Thoracic aorta (tissue), 2 donors: ENCODE results near the gene EPHA1. TPM values are rescaled to one million over a fixed set of nuclear protein-coding genes. Genes with fewer than 3 reads are reported as not detected.

ENCODE experiments used
- ATAC-seq: fragments of 150-250 bp; one replicate; pipeline ENCODE4 v1.8.0; 2017; ENCODE audit warnings: low read depth; ENCODE audit not compliant: insufficient number of reproducible peaks, low FRiP score
- DNase-seq: peaks from one replicate; pipeline ENCODE4 v3.0.0-alpha.2; 2020; ENCODE audit warnings: low spot score
- H3K27ac ChIP-seq, 2 donors: fragments of 200-600 bp; sonication (generic); 1 replicate in 1 of 2; 2 replicates in 1 of 2; pipeline ENCODE4 v1.5.1; 2016; ENCODE audit warnings: mild to moderate bottlenecking in 2 of 2, moderate library complexity in 2 of 2
- H3K27me3 ChIP-seq: fragments of 200-600 bp; sonication (generic); replicated peaks from 2 replicates; pipeline ENCODE4 v1.6.0; 2016; ENCODE audit warnings: mild to moderate bottlenecking; ENCODE audit not compliant: insufficient read depth
- H3K36me3 ChIP-seq: fragments of 200-600 bp; sonication (generic); one replicate; pipeline ENCODE4 v1.5.1; 2016
- H3K4me1 ChIP-seq, 2 donors: fragments of 200-600 bp; sonication (generic); 1 replicate in 1 of 2; 2 replicates in 1 of 2; pipeline versions ENCODE4 v1.5.1 to v1.6.0; 2016; ENCODE audit warnings: low read depth in 2 of 2, mild to moderate bottlenecking in 1 of 2; ENCODE audit not compliant: control insufficient read depth in 1 of 2
- H3K4me3 ChIP-seq: fragments of 200-600 bp; sonication (generic); 2 replicates; pipeline ENCODE4 v1.5.1; 2016; ENCODE audit warnings: mild to moderate bottlenecking
- H3K9me3 ChIP-seq: fragments of 200-600 bp; sonication (generic); 2 replicates; pipeline ENCODE4 v1.5.1; 2016
- total RNA-seq, 2 donors: library from RNA; depleted of rRNA; stranded (reverse); fragments of >200 nt; gene quantifications; one replicate each; pipeline versions ENCODE4 v1.1.0 to v1.2.3, GENCODE V29; 2016
- TF ChIP-seq, protein P1 (sequence below): fragments of 200-600 bp; sonication (generic); IDR thresholded peaks from one replicate; pipeline ENCODE4 v1.5.1; 2019; ENCODE audit warnings: antibody characterized with exemption

Gene EPHA1
- total RNA-seq, 2 donors from 2014 or later, result 0.41 to 0.49 TPM

DNA sequence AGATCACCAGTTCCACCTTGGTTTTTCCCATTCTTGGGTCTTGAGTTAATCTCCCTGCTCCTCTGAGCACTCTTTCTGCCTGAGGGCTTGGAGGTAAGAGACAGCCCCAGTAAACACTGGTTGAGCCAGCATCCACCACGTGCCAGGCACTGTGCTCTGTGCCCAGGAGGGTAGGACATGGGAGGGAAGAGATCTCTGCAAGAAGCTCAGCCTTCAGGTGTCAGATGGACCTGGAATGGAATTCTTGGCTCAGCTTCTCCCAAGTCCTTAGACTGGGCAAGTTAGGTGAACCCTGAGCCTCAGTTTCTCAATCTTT, 25.1 kb downstream of the EPHA1 start:
- Histone ChIP-seq H3K4me1 (peaks cover 42 to 75% of the 10 kb centered on the region in 2 donors), H3K36me3 (peaks cover 8% of the 10 kb centered on the region), H3K9me3 (no peaks in the 10 kb centered on the region), H3K27ac (peak overlapping the region; percentile 100), H3K27me3 (no peaks in the 10 kb centered on the region), H3K4me3 (peak overlapping the region; percentile 100)
- TF ChIP-seq, protein P1, sequence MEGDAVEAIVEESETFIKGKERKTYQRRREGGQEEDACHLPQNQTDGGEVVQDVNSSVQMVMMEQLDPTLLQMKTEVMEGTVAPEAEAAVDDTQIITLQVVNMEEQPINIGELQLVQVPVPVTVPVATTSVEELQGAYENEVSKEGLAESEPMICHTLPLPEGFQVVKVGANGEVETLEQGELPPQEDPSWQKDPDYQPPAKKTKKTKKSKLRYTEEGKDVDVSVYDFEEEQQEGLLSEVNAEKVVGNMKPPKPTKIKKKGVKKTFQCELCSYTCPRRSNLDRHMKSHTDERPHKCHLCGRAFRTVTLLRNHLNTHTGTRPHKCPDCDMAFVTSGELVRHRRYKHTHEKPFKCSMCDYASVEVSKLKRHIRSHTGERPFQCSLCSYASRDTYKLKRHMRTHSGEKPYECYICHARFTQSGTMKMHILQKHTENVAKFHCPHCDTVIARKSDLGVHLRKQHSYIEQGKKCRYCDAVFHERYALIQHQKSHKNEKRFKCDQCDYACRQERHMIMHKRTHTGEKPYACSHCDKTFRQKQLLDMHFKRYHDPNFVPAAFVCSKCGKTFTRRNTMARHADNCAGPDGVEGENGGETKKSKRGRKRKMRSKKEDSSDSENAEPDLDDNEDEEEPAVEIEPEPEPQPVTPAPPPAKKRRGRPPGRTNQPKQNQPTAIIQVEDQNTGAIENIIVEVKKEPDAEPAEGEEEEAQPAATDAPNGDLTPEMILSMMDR, result no peak
- DNase-seq, result no peak
- no peak for ATAC-seq

DNA sequence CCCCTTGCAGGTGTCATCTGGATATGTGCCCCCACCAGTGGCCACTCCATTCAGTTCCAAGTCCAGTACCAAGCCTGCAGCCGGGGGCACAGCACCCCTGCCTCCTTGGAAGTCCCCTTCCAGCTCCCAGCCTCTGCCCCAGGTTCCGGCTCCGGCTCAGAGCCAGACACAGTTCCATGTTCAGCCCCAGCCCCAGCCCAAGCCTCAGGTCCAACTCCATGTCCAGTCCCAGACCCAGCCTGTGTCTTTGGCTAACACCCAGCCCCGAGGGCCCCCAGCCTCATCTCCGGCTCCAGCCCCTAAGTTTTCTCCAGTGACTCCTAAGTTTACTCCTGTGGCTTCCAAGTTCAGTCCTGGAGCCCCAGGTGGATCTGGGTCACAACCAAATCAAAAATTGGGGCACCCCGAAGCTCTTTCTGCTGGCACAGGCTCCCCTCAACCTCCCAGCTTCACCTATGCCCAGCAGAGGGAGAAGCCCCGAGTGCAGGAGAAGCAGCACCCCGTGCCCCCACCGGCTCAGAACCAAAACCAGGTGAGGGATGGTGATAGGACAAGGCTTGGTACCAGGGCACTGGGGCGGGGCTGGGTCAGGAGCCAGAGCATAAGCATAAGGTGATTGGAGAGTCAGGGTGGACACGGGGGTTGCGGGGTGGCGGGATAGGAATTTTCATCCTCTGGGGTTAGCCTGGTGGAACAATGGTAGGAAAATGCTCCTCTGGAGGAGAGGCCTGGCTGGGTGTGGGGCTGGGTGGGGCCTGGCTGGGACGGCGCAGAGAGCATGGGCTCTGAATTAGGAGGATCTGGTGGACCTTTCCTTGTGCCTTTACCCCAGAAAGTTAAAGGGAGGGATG, 25.6 kb downstream of the EPHA1 start:
- no peak for DNase-seq
- peaks cover 8% of the 10 kb centered on the region for H3K36me3 ChIP-seq
- peaks cover 45 to 75% of the 10 kb centered on the region in 2 donors for H3K4me1 ChIP-seq
- no peaks in the 10 kb centered on the region for H3K27me3 ChIP-seq
- TF ChIP-seq, protein P1, result no peak
- H3K4me3 ChIP-seq, result peak overlapping the region; percentile 100
- no peak for ATAC-seq
- peak overlapping the region; percentile 100 for H3K27ac ChIP-seq
- no peaks in the 10 kb centered on the region for H3K9me3 ChIP-seq

DNA sequence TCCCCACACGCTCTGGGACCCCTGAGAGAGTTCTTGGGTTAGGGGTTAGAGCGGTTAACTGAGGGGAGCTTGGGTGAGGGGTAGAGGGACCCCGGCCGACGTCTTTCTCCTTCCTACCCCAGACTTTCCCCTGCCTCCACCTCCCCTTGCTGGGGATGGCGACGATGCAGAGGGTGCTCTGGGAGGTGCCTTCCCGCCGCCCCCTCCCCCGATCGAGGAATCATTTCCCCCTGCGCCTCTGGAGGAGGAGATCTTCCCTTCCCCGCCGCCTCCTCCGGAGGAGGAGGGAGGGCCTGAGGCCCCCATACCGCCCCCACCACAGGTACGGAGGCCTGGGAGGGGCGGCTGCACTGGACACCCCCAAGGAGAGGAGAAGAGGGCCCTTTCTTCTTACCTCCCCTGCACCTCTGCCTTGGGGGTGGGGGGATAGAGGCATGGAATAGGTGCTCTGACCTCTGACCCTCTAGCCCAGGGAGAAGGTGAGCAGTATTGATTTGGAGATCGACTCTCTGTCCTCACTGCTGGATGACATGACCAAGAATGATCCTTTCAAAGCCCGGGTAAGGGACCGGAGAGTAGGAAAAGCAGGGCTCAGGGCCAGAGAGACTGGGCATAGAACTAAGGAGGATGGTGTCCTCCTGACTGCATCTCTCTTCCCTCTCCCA, 26.4 kb downstream of the EPHA1 start:
- no peak for DNase-seq

DNA sequence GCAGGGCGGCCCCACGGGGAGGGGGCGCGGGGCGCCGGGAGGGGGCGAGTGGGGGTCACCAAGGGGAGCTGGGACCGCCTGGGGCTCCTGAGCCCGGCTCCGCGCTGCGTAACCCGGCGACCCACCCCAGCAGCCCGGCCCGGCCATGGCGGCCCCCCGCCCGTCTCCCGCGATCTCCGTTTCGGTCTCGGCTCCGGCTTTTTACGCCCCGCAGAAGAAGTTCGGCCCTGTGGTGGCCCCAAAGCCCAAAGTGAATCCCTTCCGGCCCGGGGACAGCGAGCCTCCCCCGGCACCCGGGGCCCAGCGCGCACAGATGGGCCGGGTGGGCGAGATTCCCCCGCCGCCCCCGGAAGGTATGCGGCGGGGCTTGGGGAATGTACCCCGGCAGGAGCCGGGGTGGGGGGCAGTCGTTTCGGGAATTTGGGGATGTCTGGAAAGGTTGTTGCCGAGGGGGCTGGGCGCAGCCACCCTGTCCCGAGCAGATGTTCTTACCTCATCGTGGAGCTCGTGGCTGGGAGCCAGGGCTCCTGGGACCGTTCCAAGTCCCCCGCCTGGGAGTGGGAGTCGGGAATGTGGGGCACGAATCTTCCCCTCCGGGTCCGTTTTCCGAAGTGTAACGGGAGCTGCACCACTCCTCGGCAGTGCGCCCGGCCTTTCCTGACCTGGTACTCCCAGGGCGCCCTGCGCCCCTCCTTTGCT, 27.1 kb downstream of the EPHA1 start:
- H3K4me1 ChIP-seq, result peaks cover 39 to 74% of the 10 kb centered on the region in 2 donors
- peak; percentile 0 for ATAC-seq
- peak overlapping the region; percentile 100 for H3K27ac ChIP-seq
- no peak for DNase-seq
- no peaks in the 10 kb centered on the region for H3K27me3 ChIP-seq
- H3K9me3 ChIP-seq, result no peaks in the 10 kb centered on the region
- H3K4me3 ChIP-seq, result peak overlapping the region; percentile 100
- TF ChIP-seq, protein P1, result no peak
- H3K36me3 ChIP-seq, result peaks cover 4% of the 10 kb centered on the region

More for the DNA sequence above, 26.4 kb downstream of the EPHA1 start:
- Histone ChIP-seq H3K27ac (peak overlapping the region; percentile 100), H3K36me3 (peaks cover 5% of the 10 kb centered on the region), H3K4me3 (peak overlapping the region; percentile 100), H3K9me3 (no peaks in the 10 kb centered on the region), H3K27me3 (no peaks in the 10 kb centered on the region), H3K4me1 (peaks cover 44 to 74% of the 10 kb centered on the region in 2 donors)
- ATAC-seq, result no peak
- TF ChIP-seq, protein P1, result no peak
